GM19438 (cell line): ENCODE data around the gene YBX2.
"Not testable (repeated sequence)": the region's sequence is repeated elsewhere in the genome, so short reads cannot be mapped to it uniquely, and the experiment has no call there.

ENCODE experiments used
- ATAC-seq: cut with Tn5 transposase; IDR thresholded peaks from one replicate; pipeline ENCODE4 v1.9.1; 2021; ENCODE audit warnings: low read depth; ENCODE audit not compliant: unreplicated experiment

Gene YBX2

DNA sequence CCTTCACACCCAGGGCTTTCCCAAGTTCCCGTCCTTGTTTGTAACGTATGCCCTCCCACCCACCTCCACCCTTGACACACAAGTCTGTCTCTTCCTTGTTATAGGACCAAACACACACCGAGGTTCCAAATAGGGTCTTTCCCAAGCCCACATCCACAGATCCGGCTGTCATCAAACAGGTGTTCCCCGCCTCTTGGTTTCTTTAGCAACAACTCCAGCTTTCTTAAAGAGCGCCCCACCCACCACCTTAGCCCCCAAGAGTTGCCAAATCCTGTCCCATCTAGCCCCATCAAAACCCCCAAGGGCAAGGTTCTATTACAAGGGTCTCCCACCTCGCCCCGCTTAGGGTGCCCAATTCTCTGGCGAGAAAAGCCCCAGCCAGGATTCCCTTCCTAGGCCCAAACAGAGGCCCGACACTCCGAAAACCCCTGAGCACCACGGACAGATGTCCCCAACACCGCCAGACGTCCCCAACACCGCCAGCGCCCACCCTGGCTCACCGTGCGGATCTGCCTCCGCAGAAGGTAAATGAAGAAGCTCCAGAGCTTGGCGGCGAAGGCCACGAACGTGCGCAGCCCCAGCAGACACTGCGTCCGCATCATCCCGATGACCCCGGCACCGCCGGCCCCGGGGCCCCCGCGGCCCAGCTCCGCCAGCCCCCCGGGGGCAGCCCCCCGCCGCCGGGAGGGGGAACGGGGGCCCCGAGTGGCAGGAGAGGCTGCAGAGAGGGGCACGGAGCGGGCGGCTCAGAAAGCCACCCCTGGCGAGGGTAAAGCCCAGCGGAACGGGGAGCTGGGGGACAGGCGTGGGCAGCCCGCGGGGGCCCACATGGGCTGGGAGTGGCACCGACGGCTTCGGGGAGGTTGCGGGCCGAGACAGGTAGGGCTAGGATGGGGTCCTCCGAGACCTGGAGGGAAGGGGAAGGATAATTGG is 43.5 kb downstream of the YBX2 start:
- ATAC-seq = no peak

DNA sequence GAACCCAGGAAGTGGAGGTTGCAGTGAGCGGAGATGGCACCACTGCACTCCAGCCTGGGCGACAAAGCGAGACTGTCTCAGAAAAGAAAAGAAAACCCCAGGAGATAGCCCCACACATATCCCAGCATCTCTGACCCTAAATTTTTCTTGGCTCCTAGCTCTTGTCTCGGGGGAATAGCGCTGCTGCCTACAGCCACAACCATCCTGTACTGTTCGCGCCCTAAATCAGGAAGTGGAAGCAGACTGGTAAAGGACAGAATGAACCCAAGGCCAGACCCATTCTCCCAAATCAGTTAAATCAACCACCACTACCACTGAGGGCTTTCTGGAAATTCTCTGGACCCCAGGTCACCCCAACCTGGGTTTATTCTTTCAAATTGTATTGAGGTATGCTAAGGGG is 44.6 kb downstream of the YBX2 start:
- no peak for ATAC-seq

- ATAC-seq = no peak
Observed at GRCh38 chr17:7249214-7249613, 45.2 kb downstream of the YBX2 start.

DNA sequence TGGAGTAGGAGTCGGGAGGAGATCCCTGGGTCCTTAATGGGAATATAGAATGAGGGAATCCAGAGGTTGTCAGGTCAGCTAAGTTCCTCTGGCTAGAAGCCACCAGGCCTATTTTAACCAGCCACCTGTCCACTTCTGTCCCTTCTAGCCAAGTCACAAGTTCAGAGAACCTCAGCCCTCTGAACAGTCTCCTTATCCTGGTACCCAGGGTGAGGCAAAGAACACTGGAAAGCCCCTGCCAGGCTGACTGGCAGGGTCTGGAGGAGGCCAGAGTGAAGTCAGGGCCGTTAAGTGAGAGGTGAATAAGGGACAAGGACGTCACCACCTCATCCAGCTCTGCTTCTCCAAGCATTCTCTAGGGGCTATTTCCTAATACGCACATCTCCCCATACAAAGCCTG is 45.6 kb downstream of the YBX2 start:
- no peak for ATAC-seq

- ATAC-seq = no peak
Observed at GRCh38 chr17:7246779-7247178, 47.7 kb downstream of the YBX2 start.

DNA sequence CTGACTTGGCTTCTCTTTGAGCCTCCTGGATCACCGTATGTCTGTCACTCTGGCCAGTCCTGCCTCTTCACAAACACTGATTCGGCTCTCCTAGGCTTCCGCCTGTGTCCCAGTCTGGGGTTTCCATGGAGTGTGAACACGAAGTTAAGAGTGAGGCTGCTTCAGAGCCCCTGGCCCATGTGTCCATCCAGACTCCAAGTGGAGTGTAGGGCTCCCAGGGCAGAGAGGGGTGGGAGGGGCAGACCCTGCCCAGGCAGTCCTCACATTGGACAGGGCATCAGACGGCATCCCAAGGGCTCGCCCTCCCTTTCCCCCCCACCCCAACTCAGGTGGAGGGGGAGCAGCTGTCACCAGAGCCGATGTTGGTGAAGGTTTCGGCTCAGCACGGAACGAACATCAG is 50.6 kb downstream of the YBX2 start:
- ATAC-seq = not testable (repeated sequence)

GRCh38 chr17:7243453-7243729 is 51.0 kb downstream of the YBX2 start:
- ATAC-seq = no peak

- ATAC-seq = peak; percentile 32
Observed at GRCh38 chr17:7242717-7243452, 51.6 kb downstream of the YBX2 start.

GRCh38 chr17:7241783-7242716 is 52.4 kb downstream of the YBX2 start, which contains the start of gene GABARAP:
Gene GABARAP (minus strand): TSS chr17:7242449. CDS start chr17:7242330, 119 bp downstream.
- peak; percentile 24 for ATAC-seq

DNA sequence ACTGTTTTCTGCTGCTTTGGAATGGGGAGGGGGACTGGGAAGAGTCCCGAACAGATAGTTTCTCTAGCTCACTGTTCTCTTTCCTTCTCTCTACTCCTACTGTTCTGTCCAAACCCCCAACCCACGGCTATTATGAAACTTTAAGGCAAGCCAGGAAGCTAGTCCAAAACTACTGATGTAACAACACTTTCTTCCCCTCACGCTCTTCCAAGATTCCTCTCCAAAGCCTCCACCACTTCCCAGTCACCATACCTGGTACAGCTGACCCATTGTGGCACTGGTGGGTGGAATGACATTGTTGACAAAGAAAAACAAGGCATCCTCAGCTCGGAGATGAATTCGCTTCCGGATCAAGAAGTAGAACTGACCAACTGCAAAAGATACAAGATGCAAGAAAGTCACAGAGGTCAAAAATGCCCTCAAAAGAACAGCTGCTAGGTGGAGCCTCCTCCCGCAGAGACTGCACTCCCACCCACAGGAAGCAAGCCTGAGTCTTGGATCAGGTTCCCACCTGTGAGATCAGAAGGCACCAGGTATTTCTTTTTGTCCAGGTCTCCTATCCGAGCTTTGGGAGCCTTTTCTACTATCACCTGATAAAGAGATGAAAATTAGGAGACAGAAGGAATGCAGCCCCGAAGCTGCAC is 53.2 kb downstream of the YBX2 start:
- no peak for ATAC-seq

DNA sequence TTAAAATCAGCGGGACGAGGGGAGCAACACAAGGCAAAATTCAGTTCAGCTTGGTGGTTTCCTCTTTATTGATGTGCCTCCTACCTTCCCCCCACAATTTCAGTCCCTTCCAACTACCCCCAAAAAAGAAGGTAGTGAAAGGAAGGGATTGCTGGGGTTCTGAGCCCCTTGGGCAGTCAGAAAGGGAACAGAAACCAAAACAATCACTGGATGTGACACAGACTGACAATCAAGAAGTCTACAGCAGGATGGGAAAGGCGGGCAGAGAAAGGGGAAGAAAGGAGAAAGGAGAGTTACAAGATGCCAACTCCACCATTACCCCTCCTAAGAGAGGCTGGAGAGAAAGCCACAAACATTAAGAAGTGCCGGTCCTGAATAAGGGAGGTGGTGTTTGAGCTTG is 54.1 kb downstream of the YBX2 start:
- ATAC-seq = no peak

DNA sequence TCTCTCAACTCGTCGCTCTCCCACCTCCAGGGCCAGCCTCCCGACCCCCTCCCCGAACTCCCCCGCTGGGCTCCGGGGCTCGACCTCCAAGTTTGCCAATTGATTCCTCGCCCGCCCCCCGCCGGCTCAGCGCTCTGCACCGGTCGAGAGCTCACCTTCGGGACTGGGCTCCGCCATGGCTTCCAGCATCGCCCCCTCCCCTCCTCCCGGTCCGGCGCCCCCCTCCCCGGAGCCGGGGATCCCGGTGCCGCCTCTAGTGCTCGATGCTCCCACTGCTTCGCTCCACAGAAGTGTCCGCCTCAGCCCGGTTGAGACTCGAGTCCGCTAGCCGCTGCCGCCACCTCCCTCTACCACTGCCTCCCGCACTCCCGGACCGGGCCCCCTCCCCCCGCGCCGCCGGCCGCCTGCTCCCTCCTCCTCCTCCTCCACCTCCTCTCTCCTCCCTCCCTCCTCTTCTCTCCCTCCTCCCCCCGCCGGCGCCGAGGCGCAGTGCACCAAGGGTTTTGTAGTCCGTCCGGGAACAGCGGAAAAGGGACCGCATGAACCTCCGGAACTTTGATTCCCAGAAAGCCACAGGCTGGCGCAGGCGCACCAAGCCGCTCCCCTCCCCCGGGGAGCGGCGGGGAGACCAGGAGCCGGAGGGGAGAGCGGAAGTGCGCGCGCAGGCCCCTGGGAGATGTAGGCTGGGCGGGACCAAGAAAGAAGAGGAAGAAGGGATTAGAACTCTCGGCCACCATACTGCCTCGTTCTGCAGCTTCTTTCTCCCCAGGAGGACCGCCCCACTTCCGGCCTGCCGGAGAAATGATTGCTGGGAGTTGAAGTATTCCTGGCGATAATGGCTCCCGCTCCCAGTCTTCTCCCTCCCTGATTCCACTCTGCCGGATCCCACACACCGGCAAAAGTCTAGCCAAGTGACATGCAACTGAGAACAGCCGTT is 55.1 kb downstream of the YBX2 start, which contains the start of gene PHF23:
Gene PHF23 (minus strand): TSS at position 367 of the 937 bp plus-strand sequence. CDS start 178 bp downstream, at position 189.
- ATAC-seq = peak; percentile 45

DNA sequence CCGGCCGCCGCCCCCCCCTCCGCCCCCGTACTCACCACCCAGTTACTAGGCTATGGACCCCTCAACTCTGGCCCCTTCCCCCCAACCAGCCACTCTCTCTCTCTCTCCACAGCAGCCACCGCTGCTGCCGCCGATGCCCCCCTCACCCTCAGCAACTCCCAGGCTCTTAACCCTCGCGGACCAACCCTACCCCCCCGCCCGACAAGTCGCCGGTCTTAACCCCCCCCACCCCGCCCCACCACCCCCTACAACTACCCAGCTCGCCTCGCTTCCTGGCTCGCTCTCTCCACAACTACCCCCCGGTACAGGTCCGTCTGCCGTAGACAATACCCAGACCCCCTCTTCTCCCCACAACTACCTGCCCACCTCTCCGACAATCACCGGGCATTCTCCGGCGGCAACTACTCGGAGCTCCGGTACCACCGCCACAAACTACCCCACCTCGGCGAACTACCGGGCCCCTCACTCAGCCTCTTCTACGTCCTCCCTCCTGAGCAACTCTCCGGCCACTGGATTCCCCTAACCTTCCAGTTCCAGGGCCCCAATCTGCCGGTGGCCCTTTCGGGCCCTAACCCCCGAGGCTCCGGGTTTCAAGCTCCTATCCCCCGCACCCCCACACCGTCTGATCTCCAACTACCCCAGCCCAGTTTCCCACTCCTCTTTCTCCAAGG is 55.9 kb downstream of the YBX2 start:
- no peak for ATAC-seq
